GM23338 (cell line): ENCODE data around the gene UBLCP1. TPM values are rescaled to one million over a fixed set of nuclear protein-coding genes. Genes with fewer than 3 reads are reported as not detected.
"Not testable (repeated sequence)": the region's sequence is repeated elsewhere in the genome, so short reads cannot be mapped to it uniquely, and the experiment has no call there.

ENCODE experiments used
- ATAC-seq: fragments of 200-7000 bp; cut with Tn5 transposase; 3 replicates; pipeline ENCODE4 v1.9.1; 2020
- DNase-seq: peaks from one replicate; pipeline ENCODE4 v3.0.0-alpha.2; 2015; ENCODE audit warnings: low spot score
- H2AFZ ChIP-seq: fragments of 200-600 bp; sonication (generic); 2 replicates; pipeline ENCODE4 v1.8.0; 2016; ENCODE audit warnings: antibody characterized with exemption, mild to moderate bottlenecking, moderate library complexity
- H3F3A ChIP-seq: fragments of 200-600 bp; sonication (generic); replicated peaks from 2 replicates; pipeline ENCODE4 v1.8.0; 2017; ENCODE audit warnings: antibody characterized with exemption, mixed run types, low read depth
- H3K27ac ChIP-seq: fragments of 200-600 bp; sonication (generic); 2 replicates; pipeline ENCODE4 v1.6.1; 2016; ENCODE audit warnings: low read depth
- H3K27me3 ChIP-seq: fragments of 200-600 bp; sonication (generic); 2 replicates; pipeline ENCODE4 v1.8.0; 2016; ENCODE audit warnings: mild to moderate bottlenecking, mixed run types, moderate library complexity; ENCODE audit not compliant: insufficient read depth
- H3K36me3 ChIP-seq: fragments of 200-600 bp; sonication (generic); 2 replicates; pipeline ENCODE4 v1.8.0; 2016; ENCODE audit warnings: mild to moderate bottlenecking; ENCODE audit not compliant: insufficient read depth
- H3K4me1 ChIP-seq: fragments of 200-600 bp; sonication (generic); 2 replicates; pipeline ENCODE4 v1.8.0; 2016; ENCODE audit warnings: mild to moderate bottlenecking, moderate library complexity; ENCODE audit not compliant: insufficient read depth
- H3K4me2 ChIP-seq: fragments of 200-600 bp; sonication (generic); 2 replicates; pipeline ENCODE4 v1.7.1; 2017; ENCODE audit warnings: mixed run types
- H3K4me3 ChIP-seq: fragments of 200-600 bp; sonication (generic); 2 replicates; pipeline ENCODE4 v1.6.1; 2016; ENCODE audit warnings: mixed run types
- H3K79me2 ChIP-seq: fragments of 200-600 bp; sonication (generic); replicated peaks from 2 replicates; pipeline ENCODE4 v1.8.0; 2017; ENCODE audit warnings: mild to moderate bottlenecking; ENCODE audit not compliant: insufficient read depth
- H3K9me2 ChIP-seq: fragments of 200-600 bp; sonication (generic); 2 replicates; pipeline ENCODE4 v1.8.0; 2017; ENCODE audit not compliant: insufficient read depth
- H4K20me1 ChIP-seq: fragments of 200-600 bp; sonication (generic); replicated peaks from 2 replicates; pipeline ENCODE4 v1.8.0; 2017; ENCODE audit warnings: mild to moderate bottlenecking; ENCODE audit not compliant: insufficient read depth
- H3K27ac Mint-ChIP-seq: 2 replicates; pipeline ENCODE4 v1.8.0; 2020; ENCODE audit warnings: inconsistent platforms, mild to moderate bottlenecking, moderate library complexity, mixed read lengths
- H3K27me3 Mint-ChIP-seq: 3 replicates; pipeline ENCODE4 v1.8.0; 2022; ENCODE audit warnings: low read depth, mild to moderate bottlenecking, moderate library complexity, mixed read lengths, inconsistent platforms; ENCODE audit not compliant: insufficient read depth, poor library complexity
- H3K36me3 Mint-ChIP-seq: 3 replicates; pipeline ENCODE4 v1.8.0; 2021; ENCODE audit warnings: low read depth, mild to moderate bottlenecking, inconsistent platforms, moderate library complexity, mixed read lengths
- H3K4me1 Mint-ChIP-seq: 3 replicates; pipeline ENCODE4 v1.8.0; 2020; ENCODE audit warnings: mild to moderate bottlenecking, inconsistent platforms, mixed read lengths
- H3K4me3 Mint-ChIP-seq: 3 replicates; pipeline ENCODE4 v1.8.0; 2021; ENCODE audit warnings: moderate library complexity, mild to moderate bottlenecking, inconsistent platforms, mixed read lengths
- H3K9me3 Mint-ChIP-seq: 3 replicates; pipeline ENCODE4 v1.8.0; 2020; ENCODE audit warnings: moderate library complexity, mild to moderate bottlenecking, inconsistent platforms, mixed read lengths
- ETS1 ChIP-seq: IDR thresholded peaks from 2 replicates; pipeline ENCODE4 v1.6.1; 2016; ENCODE audit warnings: antibody characterized with exemption
- EZH2 ChIP-seq: fragments of 200-600 bp; sonication (generic); IDR thresholded peaks from one replicate; pipeline ENCODE4 v1.8.0; 2017; ENCODE audit warnings: antibody characterized with exemption, mild to moderate bottlenecking, low read depth; ENCODE audit not compliant: unreplicated experiment
- JUNB ChIP-seq: IDR thresholded peaks from one replicate; pipeline ENCODE4 v1.6.1; 2016; ENCODE audit warnings: antibody characterized with exemption; ENCODE audit not compliant: unreplicated experiment
- ZNF114 ChIP-seq: fragments of 250-450 bp; sonication (Bioruptor Pico); IDR thresholded peaks from 2 replicates; pipeline ENCODE4 v1.5.0; 2020; ENCODE audit warnings: mild to moderate bottlenecking, moderate library complexity
- ZNF331 ChIP-seq: fragments of 250-450 bp; sonication (Bioruptor Pico); IDR thresholded peaks from 2 replicates; pipeline ENCODE4 v1.5.0; 2020; ENCODE audit warnings: low read depth, mild to moderate bottlenecking, moderate library complexity
- polyA plus RNA-seq: library from polyadenylated mRNA; unstranded; fragments of >200 nt; fragmentation: Nextera tagmentation; extraction: Ambion mirVana; gene quantifications from 2 replicates; pipeline ENCODE4 v1.2.1, GENCODE V29; 2016
- total RNA-seq: library from RNA; depleted of rRNA; stranded (reverse); fragments of >200 nt; shearing (Covaris generic); gene quantifications from 2 replicates; pipeline ENCODE4 v1.2.3, GENCODE V29; 2014
- TF ChIP-seq, protein P1 (sequence below): IDR thresholded peaks from one replicate; pipeline ENCODE4 v1.6.1; 2018; ENCODE audit warnings: antibody characterized with exemption; ENCODE audit not compliant: unreplicated experiment

Gene UBLCP1
- total and polyA plus RNA-seq, 2 experiments from 2014 or later = 45.0 to 56.1 TPM

DNA sequence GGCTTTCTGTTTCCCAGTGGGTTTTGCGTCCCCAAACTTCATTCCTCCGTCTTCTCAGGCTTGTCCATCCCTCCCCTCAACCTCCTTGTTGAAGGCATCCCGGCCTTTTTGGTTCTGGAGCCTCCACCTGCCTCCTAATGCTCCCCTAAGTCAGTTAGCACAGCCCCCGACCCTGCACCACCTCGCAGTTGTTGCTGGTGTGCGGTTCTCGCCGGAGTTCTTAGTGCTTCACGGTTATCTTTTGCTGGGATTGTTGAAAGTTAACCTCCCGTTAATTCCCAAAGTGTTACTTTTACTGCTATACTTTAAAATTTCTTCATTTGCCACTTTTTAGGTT lies 447 bp downstream of the UBLCP1 start:
- Mint-ChIP-seq H3K27me3 (peaks cover 3% of the 10 kb centered on the region), H3K4me1 (peaks cover 8% of the 10 kb centered on the region), H3K36me3 (peaks cover 26% of the 10 kb centered on the region), H3K9me3 (peaks cover 6% of the 10 kb centered on the region), H3K4me3 (peak overlapping the region; percentile 94), H3K27ac (no peak overlapping the region)
- TF ChIP-seq ETS1 = no peak
- TF ChIP-seq, protein P1, sequence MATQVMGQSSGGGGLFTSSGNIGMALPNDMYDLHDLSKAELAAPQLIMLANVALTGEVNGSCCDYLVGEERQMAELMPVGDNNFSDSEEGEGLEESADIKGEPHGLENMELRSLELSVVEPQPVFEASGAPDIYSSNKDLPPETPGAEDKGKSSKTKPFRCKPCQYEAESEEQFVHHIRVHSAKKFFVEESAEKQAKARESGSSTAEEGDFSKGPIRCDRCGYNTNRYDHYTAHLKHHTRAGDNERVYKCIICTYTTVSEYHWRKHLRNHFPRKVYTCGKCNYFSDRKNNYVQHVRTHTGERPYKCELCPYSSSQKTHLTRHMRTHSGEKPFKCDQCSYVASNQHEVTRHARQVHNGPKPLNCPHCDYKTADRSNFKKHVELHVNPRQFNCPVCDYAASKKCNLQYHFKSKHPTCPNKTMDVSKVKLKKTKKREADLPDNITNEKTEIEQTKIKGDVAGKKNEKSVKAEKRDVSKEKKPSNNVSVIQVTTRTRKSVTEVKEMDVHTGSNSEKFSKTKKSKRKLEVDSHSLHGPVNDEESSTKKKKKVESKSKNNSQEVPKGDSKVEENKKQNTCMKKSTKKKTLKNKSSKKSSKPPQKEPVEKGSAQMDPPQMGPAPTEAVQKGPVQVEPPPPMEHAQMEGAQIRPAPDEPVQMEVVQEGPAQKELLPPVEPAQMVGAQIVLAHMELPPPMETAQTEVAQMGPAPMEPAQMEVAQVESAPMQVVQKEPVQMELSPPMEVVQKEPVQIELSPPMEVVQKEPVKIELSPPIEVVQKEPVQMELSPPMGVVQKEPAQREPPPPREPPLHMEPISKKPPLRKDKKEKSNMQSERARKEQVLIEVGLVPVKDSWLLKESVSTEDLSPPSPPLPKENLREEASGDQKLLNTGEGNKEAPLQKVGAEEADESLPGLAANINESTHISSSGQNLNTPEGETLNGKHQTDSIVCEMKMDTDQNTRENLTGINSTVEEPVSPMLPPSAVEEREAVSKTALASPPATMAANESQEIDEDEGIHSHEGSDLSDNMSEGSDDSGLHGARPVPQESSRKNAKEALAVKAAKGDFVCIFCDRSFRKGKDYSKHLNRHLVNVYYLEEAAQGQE = no peak
- no peak for TF ChIP-seq JUNB
- TF ChIP-seq ZNF331 (CRISPR knock-in tag) = no peak
- TF ChIP-seq ZNF114 (CRISPR knock-in tag) = no peak
- no peak for TF ChIP-seq EZH2
- peak overlapping the region; percentile 94 for H2AFZ ChIP-seq
- H3K36me3 ChIP-seq = no peaks in the 10 kb centered on the region
- H3K27ac ChIP-seq = peak overlapping the region; percentile 93; the same call in 1 of the 2 replicates
- peaks cover 4% of the 10 kb centered on the region; the same call in 1 of the 2 replicates for H3K4me1 ChIP-seq
- H3K27me3 ChIP-seq = peaks cover 4% of the 10 kb centered on the region; the same call in 1 of the 2 replicates
- DNase-seq (peak; percentile 30), ATAC-seq (peak; percentile 59)
- no peaks in the 10 kb centered on the region for H3K9me2 ChIP-seq
- H3K79me2 ChIP-seq = peaks cover 39% of the 10 kb centered on the region
- no peaks in the 10 kb centered on the region for H3F3A ChIP-seq
- no peaks in the 10 kb centered on the region; the same call in 1 of the 2 replicates for H4K20me1 ChIP-seq
- H3K4me3 ChIP-seq = peak overlapping the region; percentile 82
- peak overlapping the region; percentile 99 for H3K4me2 ChIP-seq

DNA sequence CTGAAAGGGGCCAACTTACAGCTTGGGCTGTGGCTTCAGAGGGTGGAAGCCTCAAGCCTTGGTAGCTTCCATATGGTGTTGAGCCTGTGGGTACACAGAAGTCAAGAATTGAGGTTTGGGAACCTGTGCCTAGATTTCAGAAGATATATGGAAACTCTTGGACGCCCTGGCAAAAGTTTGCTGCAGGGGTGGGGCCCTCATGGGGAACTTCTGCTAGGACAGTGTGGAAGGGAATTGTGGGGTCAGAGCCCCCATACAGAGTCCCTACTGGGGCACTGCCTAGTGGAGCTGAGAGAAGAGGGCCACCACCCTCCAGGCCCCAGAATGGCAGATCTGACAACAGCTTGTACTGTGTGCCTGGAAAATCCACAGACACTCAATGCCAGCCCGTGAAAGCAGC lies 3.7 kb downstream of the UBLCP1 start:
- H3K4me1 ChIP-seq, H3K27me3 ChIP-seq, H3K4me3 ChIP-seq, H3K4me1 Mint-ChIP-seq, H3K27ac ChIP-seq, H2AFZ ChIP-seq, H3K4me3 Mint-ChIP-seq, H3F3A ChIP-seq, H3K27ac Mint-ChIP-seq, H3K4me2 ChIP-seq, H3K27me3 Mint-ChIP-seq, H4K20me1 ChIP-seq, ATAC-seq, H3K36me3 ChIP-seq, DNase-seq, H3K9me3 Mint-ChIP-seq, H3K9me2 ChIP-seq: not testable (repeated sequence)
- H3K36me3 Mint-ChIP-seq = peaks cover 43% of the 10 kb centered on the region
- H3K79me2 ChIP-seq = peaks cover 39% of the 10 kb centered on the region
